Measurements from ENCODE around the gene UTRN.

DNA sequence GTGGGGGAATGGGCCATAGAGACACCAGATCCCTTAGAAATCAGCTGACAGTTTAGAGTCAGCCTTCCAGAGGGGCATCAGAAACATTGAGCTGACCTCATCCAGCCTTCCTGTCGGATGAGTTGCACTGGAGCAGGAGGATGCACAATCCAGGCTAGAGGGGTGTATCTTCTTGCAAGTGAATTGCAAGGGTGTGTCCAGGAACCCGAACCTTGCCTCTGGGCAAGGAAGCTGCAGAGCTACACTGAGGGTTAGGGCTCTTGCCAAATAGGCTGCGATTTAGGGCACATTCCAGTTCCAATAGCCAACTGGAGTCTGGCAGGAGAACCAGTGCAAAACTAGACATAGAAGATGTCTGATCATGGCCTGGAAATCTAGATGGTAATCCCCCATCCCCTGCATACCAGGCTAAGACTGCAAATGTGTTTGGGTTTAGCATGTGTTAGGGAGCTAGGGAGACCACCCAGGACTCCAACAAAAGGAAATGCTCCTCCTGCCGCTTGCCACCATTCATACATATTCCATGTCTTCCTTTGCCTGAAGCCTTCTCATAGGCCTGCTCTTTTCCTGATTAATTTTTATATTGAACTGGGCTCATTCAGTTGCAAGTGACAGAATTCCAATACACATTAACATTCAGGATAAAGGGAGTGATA, 6.3 kb upstream of the UTRN start:
- TF ChIP-seq CTCF (IDR thresholded peaks at IDR 0.05) (no peak), POLR2A (IDR thresholded peaks at IDR 0.05) (no peak), POLR2AphosphoS5 (IDR thresholded peaks at IDR 0.05) (no peak), EP300 (IDR thresholded peaks at IDR 0.05) (no peak)

Measured in sigmoid colon (tissue), 4 donors.